Measurements from ENCODE around the gene DMXL1.

Gene DMXL1

DNA sequence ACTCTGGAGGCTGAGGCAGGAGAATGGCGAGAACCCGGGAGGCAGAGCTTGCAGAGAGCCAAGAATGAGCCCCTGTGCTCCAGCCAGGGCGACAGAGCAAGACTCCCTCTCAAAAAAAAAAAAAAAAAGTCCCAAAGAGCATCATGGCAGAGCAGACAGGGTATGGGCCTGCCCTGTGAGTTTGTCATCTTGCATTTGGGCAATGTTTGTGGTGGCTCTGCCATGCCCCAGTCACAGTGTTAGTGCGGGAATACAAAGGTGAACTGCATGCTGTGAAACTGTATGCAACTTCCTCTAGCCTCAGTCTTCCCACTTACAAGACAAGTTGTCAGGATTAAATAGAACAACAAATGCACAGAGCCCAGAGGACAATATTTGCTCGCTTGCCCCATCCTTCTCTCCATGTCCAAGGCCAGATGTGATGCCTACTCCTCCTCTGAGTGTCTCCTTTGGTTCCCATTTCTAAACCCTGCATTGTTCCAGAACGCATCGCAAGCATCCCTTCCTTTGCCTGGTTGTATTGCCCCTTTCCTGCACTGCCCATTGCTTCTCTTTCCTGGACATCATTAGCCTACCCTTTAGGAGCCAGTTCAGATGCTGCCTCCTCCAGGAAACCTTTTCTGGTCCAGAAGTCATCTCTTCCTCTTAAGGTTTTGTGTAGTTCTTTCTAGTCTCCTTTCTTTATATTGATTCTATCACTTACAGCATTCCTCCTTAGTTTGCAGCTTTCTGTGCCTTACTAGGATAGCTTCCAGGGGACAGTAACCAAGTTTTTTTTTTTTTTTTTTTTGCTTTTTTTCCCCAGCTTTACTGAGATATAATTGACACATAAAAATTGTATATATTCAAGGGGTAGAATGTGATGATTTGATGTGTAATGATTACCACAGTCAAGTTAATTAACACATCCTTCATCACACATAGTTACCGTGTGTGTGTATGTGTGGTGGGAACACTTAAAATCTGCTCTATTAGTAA, 215.9 kb downstream of the DMXL1 start:
- H3K4me3 ChIP-seq (ENCODE audit: insufficient read length, low read depth), result no peak overlapping the region
- H3K27me3 ChIP-seq (ENCODE audit: insufficient read depth, insufficient read length), result no peaks in the 10 kb centered on the region
- H3K4me1 ChIP-seq (ENCODE audit: insufficient read depth, insufficient read length), result no peaks in the 10 kb centered on the region
- TF ChIP-seq ZNF274 (IDR thresholded peaks at IDR 0.05; ENCODE audit: low read depth, low read length) (no peak), YY1 (IDR thresholded peaks at IDR 0.05; ENCODE audit: insufficient read depth, insufficient read length) (no peak), SUZ12 (IDR thresholded peaks at IDR 0.05; ENCODE audit: extremely low read depth, insufficient read depth, insufficient read length) (no peak)
- no peak overlapping the region for H3K9ac ChIP-seq (ENCODE audit: insufficient read length, low read depth)
- no peaks in the 10 kb centered on the region for H3K9me3 ChIP-seq (ENCODE audit: insufficient read depth, low read length)
- H3K36me3 ChIP-seq (ENCODE audit: insufficient read depth, insufficient read length, low read length), result peaks cover 8% of the 10 kb centered on the region
- DNase-seq (ENCODE audit: low read depth, low spot score), result no peak

DNA sequence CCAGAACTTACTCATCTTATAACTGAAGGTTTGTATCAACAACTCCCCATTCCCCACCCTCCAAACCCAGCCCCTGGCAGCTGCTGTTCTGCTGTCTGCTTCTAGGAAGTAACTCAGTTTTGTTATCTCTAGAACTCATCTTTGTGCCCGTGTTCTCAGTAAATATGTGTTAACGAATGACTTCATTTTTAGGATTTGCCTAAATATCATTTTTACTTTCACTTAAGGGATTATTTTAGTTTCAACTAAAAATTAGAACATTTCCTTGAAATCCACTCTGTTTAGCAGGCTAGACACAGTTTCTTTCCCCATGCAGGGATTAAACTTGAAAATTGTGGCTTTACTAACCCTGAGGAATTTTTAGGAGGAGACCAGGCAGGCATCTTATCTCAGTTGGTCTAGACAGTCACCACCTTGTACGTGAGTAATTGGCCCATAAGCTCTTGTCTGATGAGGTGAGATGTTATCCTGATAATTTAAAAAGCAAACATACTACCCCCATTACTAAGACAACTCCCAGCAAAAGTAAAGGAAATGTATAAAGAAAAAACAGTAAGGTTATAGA, 216.7 kb downstream of the DMXL1 start:
- Histone ChIP-seq H3K9ac (ENCODE audit: insufficient read length, low read depth) (no peak overlapping the region), H3K4me1 (ENCODE audit: insufficient read depth, insufficient read length) (no peaks in the 10 kb centered on the region), H3K36me3 (ENCODE audit: insufficient read depth, insufficient read length, low read length) (peaks cover 4% of the 10 kb centered on the region), H3K27me3 (ENCODE audit: insufficient read depth, insufficient read length) (no peaks in the 10 kb centered on the region), H3K4me3 (ENCODE audit: insufficient read length, low read depth) (no peak overlapping the region), H3K9me3 (ENCODE audit: insufficient read depth, low read length) (no peaks in the 10 kb centered on the region)
- TF ChIP-seq ZNF274 (IDR thresholded peaks at IDR 0.05; ENCODE audit: low read depth, low read length), result no peak
- TF ChIP-seq SUZ12 (IDR thresholded peaks at IDR 0.05; ENCODE audit: extremely low read depth, insufficient read depth, insufficient read length), result no peak
- no peak for TF ChIP-seq YY1 (IDR thresholded peaks at IDR 0.05; ENCODE audit: insufficient read depth, insufficient read length)
- DNase-seq (ENCODE audit: low read depth, low spot score), result no peak

DNA sequence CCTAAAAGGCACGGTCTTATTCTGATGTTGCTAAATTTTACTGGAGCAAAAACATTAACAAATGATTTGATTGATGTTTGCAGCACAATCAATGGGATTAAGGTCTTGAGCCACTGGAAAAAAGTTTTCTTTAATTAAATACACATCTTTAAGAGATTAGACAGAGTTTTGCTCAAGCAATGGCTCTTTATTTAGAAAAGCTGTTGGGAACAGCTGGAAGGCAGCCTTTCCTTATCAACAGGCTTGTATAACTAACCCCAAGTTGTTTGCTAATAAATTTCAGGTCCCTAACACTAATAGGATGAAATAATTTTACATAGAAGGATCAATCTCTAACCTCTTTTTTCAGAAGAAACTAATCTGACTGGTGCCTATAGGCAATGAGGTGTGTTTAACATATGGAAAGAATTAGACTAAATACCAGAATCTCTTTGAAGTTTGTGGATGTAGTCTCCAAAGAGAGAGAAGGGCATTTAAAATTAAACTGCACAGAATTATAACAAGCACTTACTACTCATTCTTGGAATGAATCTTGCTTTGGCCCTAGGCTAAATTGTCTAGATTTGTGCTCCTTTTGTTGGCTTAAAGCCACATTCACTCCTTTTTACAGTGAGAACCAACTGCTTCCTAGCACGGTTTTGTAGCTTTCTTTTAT, 217.6 kb downstream of the DMXL1 start:
- Histone ChIP-seq H3K4me1 (ENCODE audit: insufficient read depth, insufficient read length) (no peaks in the 10 kb centered on the region), H3K9me3 (ENCODE audit: insufficient read depth, low read length) (no peaks in the 10 kb centered on the region), H3K9ac (ENCODE audit: insufficient read length, low read depth) (no peak overlapping the region), H3K36me3 (ENCODE audit: insufficient read depth, insufficient read length, low read length) (peaks cover 4% of the 10 kb centered on the region), H3K4me3 (ENCODE audit: insufficient read length, low read depth) (no peak overlapping the region), H3K27me3 (ENCODE audit: insufficient read depth, insufficient read length) (no peaks in the 10 kb centered on the region)
- DNase-seq (ENCODE audit: low read depth, low spot score), result no peak
- no peak for TF ChIP-seq ZNF274 (IDR thresholded peaks at IDR 0.05; ENCODE audit: low read depth, low read length)
- TF ChIP-seq SUZ12 (IDR thresholded peaks at IDR 0.05; ENCODE audit: extremely low read depth, insufficient read depth, insufficient read length), result no peak
- TF ChIP-seq YY1 (IDR thresholded peaks at IDR 0.05; ENCODE audit: insufficient read depth, insufficient read length), result no peak

DNA sequence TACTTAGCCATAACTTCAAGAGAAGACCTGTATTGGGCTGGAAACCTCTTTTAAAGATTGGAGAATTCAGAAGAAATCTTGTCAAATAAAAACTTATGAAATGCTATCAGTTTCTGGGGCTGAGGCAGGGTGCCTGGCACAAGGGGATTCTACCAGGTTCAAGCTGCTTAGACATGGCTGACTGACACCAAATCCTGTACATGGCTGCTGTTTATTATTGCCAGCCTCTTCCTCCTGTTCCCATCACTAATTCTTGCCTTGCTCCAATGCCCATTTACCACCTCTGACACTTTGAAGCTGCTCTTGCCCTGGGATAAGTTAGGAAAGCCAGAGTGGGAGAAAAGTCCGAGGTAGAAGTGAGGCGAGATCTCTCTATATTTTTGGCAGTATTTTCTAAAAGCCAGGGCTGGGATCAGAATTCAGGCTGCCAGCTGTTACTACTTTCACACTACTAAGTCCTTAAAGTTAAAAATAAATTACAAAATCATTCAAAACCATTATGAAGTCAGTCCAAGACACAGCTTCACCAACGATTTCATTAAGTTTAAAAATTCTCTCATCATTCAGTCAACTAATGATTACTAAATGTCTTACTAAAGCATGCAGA, 218.7 kb downstream of the DMXL1 start:
- DNase-seq (ENCODE audit: low read depth, low spot score), result no peak
- Histone ChIP-seq H3K36me3 (ENCODE audit: insufficient read depth, insufficient read length, low read length) (no peaks in the 10 kb centered on the region), H3K9ac (ENCODE audit: insufficient read length, low read depth) (no peak overlapping the region), H3K9me3 (ENCODE audit: insufficient read depth, low read length) (no peaks in the 10 kb centered on the region), H3K4me3 (ENCODE audit: insufficient read length, low read depth) (no peak overlapping the region), H3K4me1 (ENCODE audit: insufficient read depth, insufficient read length) (no peaks in the 10 kb centered on the region), H3K27me3 (ENCODE audit: insufficient read depth, insufficient read length) (no peaks in the 10 kb centered on the region)
- no peak for TF ChIP-seq YY1 (IDR thresholded peaks at IDR 0.05; ENCODE audit: insufficient read depth, insufficient read length)
- TF ChIP-seq SUZ12 (IDR thresholded peaks at IDR 0.05; ENCODE audit: extremely low read depth, insufficient read depth, insufficient read length), result no peak
- no peak for TF ChIP-seq ZNF274 (IDR thresholded peaks at IDR 0.05; ENCODE audit: low read depth, low read length)

DNA sequence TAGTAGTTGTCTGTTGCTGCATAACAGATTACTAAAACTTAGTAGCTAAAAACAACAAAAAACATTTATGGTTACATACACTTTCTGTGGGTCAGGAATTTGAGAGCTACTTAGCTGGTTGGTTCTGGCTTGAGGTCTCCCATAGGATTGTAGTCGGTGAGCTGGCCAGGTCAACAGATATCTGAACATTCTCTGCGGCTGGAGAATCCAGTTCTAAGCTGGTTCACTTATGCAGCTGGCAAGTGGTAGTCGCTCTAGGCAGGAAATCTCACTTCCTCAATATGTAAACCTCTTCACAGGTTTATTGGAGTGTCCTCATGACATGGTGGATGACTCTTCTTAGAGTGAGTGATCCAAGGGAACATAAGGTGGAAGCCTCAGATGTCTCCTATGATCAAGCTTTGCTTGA, 219.3 kb downstream of the DMXL1 start:
- Histone ChIP-seq H3K27me3 (ENCODE audit: insufficient read depth, insufficient read length) (no peaks in the 10 kb centered on the region), H3K4me1 (ENCODE audit: insufficient read depth, insufficient read length) (no peaks in the 10 kb centered on the region), H3K9me3 (ENCODE audit: insufficient read depth, low read length) (no peaks in the 10 kb centered on the region), H3K9ac (ENCODE audit: insufficient read length, low read depth) (no peak overlapping the region), H3K36me3 (ENCODE audit: insufficient read depth, insufficient read length, low read length) (no peaks in the 10 kb centered on the region), H3K4me3 (ENCODE audit: insufficient read length, low read depth) (no peak overlapping the region)
- TF ChIP-seq YY1 (IDR thresholded peaks at IDR 0.05; ENCODE audit: insufficient read depth, insufficient read length) (no peak), SUZ12 (IDR thresholded peaks at IDR 0.05; ENCODE audit: extremely low read depth, insufficient read depth, insufficient read length) (no peak), ZNF274 (IDR thresholded peaks at IDR 0.05; ENCODE audit: low read depth, low read length) (no peak)
- DNase-seq (ENCODE audit: low read depth, low spot score), result no peak

DNA sequence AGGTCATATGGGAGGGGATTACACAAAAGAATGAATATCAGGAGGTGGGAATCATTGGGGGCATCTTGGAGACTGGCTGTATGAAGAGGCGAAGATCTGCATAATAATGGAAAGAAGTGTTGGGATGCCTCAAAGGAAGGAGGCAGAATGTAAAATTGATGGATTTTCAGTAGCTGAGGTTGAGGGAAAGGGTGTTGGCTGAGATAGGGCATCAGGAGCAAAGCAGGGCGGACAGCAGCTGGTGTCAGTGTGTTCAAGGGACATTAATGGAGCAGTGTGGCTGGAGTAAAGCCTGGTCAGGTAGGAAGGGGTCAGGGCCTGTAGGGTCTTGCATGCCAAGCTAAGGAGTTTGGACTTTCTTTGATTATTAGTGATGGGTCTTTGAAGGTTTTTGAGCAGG, 219.7 kb downstream of the DMXL1 start:
- no peak for DNase-seq (ENCODE audit: low read depth, low spot score)
- Histone ChIP-seq H3K9ac (ENCODE audit: insufficient read length, low read depth) (no peak overlapping the region), H3K4me1 (ENCODE audit: insufficient read depth, insufficient read length) (no peaks in the 10 kb centered on the region), H3K27me3 (ENCODE audit: insufficient read depth, insufficient read length) (no peaks in the 10 kb centered on the region), H3K36me3 (ENCODE audit: insufficient read depth, insufficient read length, low read length) (no peaks in the 10 kb centered on the region), H3K9me3 (ENCODE audit: insufficient read depth, low read length) (no peaks in the 10 kb centered on the region), H3K4me3 (ENCODE audit: insufficient read length, low read depth) (no peak overlapping the region)
- TF ChIP-seq ZNF274 (IDR thresholded peaks at IDR 0.05; ENCODE audit: low read depth, low read length) (no peak), YY1 (IDR thresholded peaks at IDR 0.05; ENCODE audit: insufficient read depth, insufficient read length) (no peak), SUZ12 (IDR thresholded peaks at IDR 0.05; ENCODE audit: extremely low read depth, insufficient read depth, insufficient read length) (no peak)

Measured in NT2/D1 (cell line).